ENCODE measurements around the gene IL17F. TPM values are rescaled to one million over a fixed set of nuclear protein-coding genes. Genes with fewer than 3 reads are reported as not detected.

IL17F gene
- total and polyA plus RNA-seq, 2 of the 8 experiments (the other 6 are each of a cell fraction or from before 2014, with no cell fraction given): 0.08 TPM; not detected in 1

DNA sequence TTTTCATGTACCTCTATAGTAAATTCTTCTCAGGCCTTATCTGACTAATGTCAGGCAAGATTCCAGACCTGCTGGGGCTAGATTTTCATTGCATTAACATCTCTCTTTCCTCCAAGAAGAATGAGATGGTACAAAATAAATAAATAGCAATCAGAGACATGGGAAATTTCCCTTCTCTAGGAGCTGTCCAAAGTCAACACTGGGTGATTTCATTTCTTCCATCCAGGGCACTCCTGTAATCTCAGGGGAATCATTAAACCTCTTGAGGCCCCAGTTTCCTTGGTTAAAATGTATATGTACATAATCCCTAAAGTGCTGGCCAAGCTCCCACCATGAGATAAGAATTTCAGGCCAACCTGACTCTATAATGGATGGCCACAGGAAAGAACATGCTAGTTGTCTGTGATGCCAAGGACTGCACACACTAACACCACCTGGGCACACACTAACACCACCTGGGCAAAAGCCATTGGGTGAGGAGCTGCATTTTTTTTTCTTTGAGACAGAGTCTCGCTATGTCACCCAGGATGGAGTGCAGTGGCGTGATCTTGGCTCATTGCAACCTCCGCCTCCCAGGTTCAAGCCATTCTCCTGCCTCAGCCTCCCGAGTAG, 912 bp downstream of the IL17F start:
- H2BK120ac ChIP-seq (replicated peaks; ENCODE audit: low read depth, low read length): no peak overlapping the region
- H3K36me3 ChIP-seq (ENCODE audit: control insufficient read depth in 2 of 4, insufficient read depth in 4 of 4, low read length in 3 of 4): no peaks in the 10 kb centered on the region
- no peak for TF ChIP-seq NRF1 (IDR thresholded peaks at IDR 0.05; ENCODE audit: low read depth, low read length)
- ChIA-PET POLR2A (ENCODE audit: partially characterized antibody) (interaction anchor here (0.6 to 0.8 kb wide), 2 partner anchors 17 to 243 kb away, joined by 3 to 4 read pairs; no protein-coding TSS in a partner anchor), CTCF (ENCODE audit: partially characterized antibody) (interaction anchor here (1.3 to 8.9 kb wide), 4 partner anchors 12 to 420 kb away, joined by 3 to 99 read pairs (median 34); no protein-coding TSS in a partner anchor)
- no peak overlapping the region for H2BK15ac ChIP-seq (ENCODE audit: low read length)
- no peak overlapping the region for H3K4ac ChIP-seq (replicated peaks; ENCODE audit: insufficient read length, low read depth, low read length)
- H4K20me1 ChIP-seq (replicated peaks in 1 of 2; ENCODE audit: control insufficient read depth in 1 of 2, insufficient read depth in 2 of 2, low read length in 2 of 2): no peaks in the 10 kb centered on the region
- H4K91ac ChIP-seq (replicated peaks; ENCODE audit: insufficient read length, low read length): no peak overlapping the region
- H3K23me2 ChIP-seq (ENCODE audit: low read depth, low read length): no peaks in the 10 kb centered on the region
- no peak overlapping the region for H2BK5ac ChIP-seq (ENCODE audit: low read depth, low read length)
- H3K9me3 ChIP-seq (ENCODE audit: insufficient read depth in 2 of 2, low read depth in 1 of 2, low read length in 1 of 2): no peaks in the 10 kb centered on the region
- H3K9ac ChIP-seq (replicated peaks in 1 of 4; ENCODE audit: extremely low read depth in 1 of 4, low read depth in 3 of 4, low read length in 3 of 4): no peak overlapping the region
- H3K79me1 ChIP-seq (ENCODE audit: low read depth, low read length): no peaks in the 10 kb centered on the region
- H4K8ac ChIP-seq (ENCODE audit: extremely low read depth, insufficient read depth, low read length): no peak overlapping the region
- H3K4me2 ChIP-seq (ENCODE audit: insufficient read depth in 1 of 2, low read depth in 2 of 2, low read length in 2 of 2): no peak overlapping the region
- H3K27ac ChIP-seq (ENCODE audit: low read depth, low read length): no peak overlapping the region
- DNase-seq (ENCODE audit: low read depth in 1 of 2, low spot score in 2 of 2) (no peak), FAIRE-seq (no peak)
- no peak overlapping the region for H2BK12ac ChIP-seq (ENCODE audit: low read depth, low read length)
- H3K4me3 ChIP-seq (ENCODE audit: extremely low read depth in 1 of 4, insufficient read depth in 2 of 4, low read depth in 3 of 4, low read length in 4 of 4): no peak overlapping the region
- H3K18ac ChIP-seq (ENCODE audit: extremely low read depth, low read length): no peak overlapping the region
- no peaks in the 10 kb centered on the region for H3K27me3 ChIP-seq (replicated peaks in 1 of 4; ENCODE audit: control insufficient read depth in 3 of 4, extremely low read depth in 1 of 4, insufficient read depth in 3 of 4, low read length in 3 of 4)
- 94% methylated on average over 4 of the region's 4 CpGs; no CpG with 5 or more reads in 1 of the 2 experiments for WGBS, 2 experiments (ENCODE audit: extremely low coverage in 1 of 2, insufficient coverage in 1 of 2, insufficient read length in 1 of 2, insufficient replicate concordance in 2 of 2, low coverage in 1 of 2, low lambda C conversion rate in 2 of 2, missing lambda C conversion rate in 1 of 2)
- no peak overlapping the region for H2AFZ ChIP-seq (ENCODE audit: low read length)
- H3K23ac ChIP-seq (ENCODE audit: insufficient read length): no peak overlapping the region
- H4K5ac ChIP-seq (ENCODE audit: insufficient read length, low read depth, low read length): no peak overlapping the region
- no peaks in the 10 kb centered on the region for H3K79me2 ChIP-seq (ENCODE audit: control insufficient read depth in 1 of 2, insufficient read depth in 2 of 2, low read length in 2 of 2)
- H3K4me1 ChIP-seq (replicated peaks in 1 of 4; ENCODE audit: control insufficient read depth in 3 of 4, insufficient read depth in 4 of 4, low read length in 3 of 4): no peaks in the 10 kb centered on the region
- H2BK20ac ChIP-seq (ENCODE audit: low read length): no peak overlapping the region
- H3K14ac ChIP-seq (ENCODE audit: insufficient read length): no peak overlapping the region
- H3K56ac ChIP-seq (replicated peaks; ENCODE audit: insufficient read length, low read depth, low read length): no peak overlapping the region
- no peak overlapping the region for H2AK5ac ChIP-seq (ENCODE audit: low read depth, low read length)
